GM19397 (cell line): ENCODE results near the gene CCDC149.

ENCODE experiments used
- ATAC-seq: cut with Tn5 transposase; IDR thresholded peaks from one replicate; pipeline ENCODE4 v1.9.1; 2021; ENCODE audit warnings: mild to moderate bottlenecking, moderate library complexity; ENCODE audit not compliant: unreplicated experiment

Gene CCDC149

GRCh38 chr4:24881508-24882196 is 31.2 kb downstream of the CCDC149 start:
- no peak for ATAC-seq

DNA sequence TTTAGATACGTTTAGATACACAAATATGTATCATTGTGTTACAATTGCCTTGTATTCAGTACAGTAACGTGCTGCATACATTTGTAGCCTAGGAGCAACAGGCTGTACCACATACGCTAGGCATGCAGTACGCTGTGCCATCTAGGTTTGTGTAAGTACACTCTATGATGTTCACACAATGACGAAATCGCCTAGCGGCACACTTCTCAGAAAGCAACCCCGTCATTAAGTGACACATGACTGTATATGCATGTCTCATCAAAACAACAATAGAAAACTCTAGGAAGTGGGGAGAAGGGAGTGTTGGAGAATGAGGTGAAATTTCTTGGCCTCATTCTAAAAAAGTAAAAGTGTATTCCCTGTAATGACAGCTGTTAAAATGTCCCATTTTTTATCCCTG is 32.7 kb downstream of the CCDC149 start:
- no peak for ATAC-seq

DNA sequence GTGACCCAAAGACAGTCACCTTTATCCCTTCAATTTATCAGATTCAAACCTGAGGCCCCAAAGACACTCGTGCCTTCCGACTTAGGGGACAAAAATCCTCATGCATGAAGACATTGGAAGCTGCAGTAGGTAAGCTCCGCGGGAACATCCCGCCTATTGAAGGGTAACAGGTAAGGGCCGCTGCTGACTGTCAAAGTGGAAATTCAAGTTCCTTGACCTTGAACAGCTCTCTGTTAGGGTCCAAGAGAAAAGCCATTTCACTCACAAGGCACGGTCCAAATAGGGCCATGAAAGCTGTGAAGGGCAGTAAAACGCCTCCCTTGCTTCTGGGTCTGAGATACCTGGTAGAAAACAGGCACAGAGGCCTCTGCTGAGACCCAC is 34.2 kb downstream of the CCDC149 start:
- ATAC-seq: no peak

DNA sequence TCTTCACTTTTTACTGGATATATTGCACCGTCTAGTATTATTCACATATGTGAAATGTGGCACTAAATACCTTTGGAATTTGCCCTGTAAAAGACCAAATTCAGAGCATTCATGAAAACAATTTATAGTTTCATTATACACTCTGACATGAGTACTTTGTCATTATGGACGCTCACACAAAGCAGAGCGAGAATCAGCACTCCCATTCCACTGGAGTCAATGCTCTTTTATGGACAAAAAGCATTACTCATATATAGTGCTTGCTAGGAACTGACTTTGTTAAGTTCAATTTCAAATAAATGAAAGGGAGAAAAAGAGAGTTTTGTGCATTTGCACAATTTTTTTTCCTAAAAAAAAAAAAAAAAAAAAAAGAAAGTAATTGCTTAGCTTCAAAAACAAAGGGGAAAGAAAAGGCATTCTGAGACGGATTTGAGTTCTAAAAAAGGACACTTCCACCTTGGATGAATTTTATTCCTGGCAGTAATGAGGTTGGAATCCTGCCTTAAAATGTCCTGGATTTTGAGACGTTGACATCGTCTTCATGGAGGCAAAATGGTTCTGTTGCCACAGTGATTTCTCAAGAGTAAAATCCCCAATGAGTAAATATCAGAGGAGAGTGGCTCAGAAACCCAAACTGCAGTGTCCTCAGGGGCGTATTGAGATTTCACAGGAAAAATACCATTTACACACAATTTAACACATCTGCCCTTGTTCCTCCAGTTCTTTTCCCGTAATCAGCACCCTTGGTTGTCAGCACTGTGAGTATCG is 34.8 kb downstream of the CCDC149 start:
- no peak for ATAC-seq

DNA sequence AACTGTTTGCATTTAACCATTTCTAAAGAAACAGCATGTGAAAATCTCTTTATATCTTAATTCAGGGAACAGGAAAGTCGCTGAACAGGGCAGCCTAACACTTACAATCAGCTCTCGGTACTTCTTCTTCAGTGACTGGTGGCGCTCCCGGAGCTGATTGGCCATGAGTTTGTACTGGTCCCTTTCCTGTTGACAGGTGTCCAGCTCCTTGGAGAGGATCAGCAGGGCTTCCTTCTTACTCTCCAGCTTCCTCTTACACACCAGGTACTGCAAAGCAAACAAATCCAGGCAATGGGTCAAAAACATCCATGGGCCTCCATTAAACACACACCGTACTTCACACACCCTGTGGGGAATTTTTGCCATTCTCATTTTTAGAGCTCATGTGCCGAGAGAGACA is 36.4 kb downstream of the CCDC149 start:
- no peak for ATAC-seq

GRCh38 chr4:24872720-24873119 is 40.1 kb downstream of the CCDC149 start:
- no peak for ATAC-seq

- no peak for ATAC-seq
Measured at GRCh38 chr4:24871210-24871609, 41.6 kb downstream of the CCDC149 start.

GRCh38 chr4:24867766-24868296 is 45.0 kb downstream of the CCDC149 start:
- ATAC-seq: no peak

- ATAC-seq: no peak
Measured at GRCh38 chr4:24867251-24867650, 45.6 kb downstream of the CCDC149 start.

DNA sequence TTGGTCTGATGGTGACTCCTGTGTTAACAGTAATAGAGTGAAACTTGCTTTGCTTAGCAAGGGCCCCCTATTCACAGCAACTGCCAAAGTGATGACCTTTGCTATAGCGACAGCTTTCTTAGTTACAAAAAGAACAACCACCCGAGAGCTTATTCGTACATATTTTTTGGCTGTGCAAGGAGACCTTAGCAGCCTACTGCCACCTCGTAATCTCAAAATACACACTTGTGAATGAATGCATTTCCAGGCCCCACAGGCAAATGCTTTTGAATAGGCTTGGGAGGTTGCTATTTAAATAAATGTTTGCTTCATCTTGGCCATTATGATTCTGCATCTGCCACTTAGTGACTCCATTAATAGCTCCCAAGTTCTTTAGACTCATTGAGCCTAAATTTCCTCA is 47.4 kb downstream of the CCDC149 start:
- no peak for ATAC-seq

DNA sequence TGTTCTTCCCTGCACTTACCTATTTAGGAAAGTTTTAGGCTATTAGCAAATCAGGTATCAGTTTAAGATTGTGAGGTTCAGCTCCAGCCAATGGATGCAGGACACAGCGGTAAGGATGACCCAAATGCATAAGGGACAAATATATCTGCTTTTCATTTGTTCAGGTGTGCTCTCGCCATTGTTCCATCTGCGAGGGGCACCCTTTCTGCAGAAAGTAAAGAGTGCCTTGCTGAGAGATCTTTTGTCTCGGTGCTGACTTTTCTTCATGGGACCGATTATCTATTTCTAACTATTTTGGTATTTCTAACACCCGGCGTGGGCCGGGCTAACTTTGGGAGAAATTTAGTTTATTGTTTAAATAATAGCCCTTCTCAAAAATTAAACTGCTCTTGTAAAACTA is 49.0 kb downstream of the CCDC149 start:
- no peak for ATAC-seq

- ATAC-seq: no peak
Measured at GRCh38 chr4:24862073-24862751, 50.6 kb downstream of the CCDC149 start.

- ATAC-seq: no peak
Measured at GRCh38 chr4:24858550-24858949, 54.3 kb downstream of the CCDC149 start.

- ATAC-seq: no peak
Measured at GRCh38 chr4:24858026-24858425, 54.8 kb downstream of the CCDC149 start.

GRCh38 chr4:24856586-24856985 is 56.3 kb downstream of the CCDC149 start:
- peak; percentile 66 for ATAC-seq

DNA sequence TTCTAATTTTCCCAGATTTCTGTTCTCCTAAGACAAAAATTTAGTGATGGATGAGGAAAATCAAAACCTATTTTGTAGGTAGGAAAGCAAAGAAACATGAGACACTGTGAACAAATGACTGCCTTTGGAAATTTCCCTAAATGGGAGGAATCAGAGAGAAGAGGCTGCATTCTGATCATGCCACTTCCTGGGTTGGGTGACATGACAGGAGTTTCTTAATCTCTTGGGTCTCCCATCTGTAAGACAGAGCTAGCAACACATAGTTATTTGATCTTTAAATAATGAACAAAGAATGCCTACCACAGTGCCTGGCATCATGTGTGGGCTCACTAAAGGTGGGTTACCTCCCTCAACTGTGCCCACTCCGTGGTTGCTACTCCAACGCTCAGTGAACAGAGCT is 57.1 kb downstream of the CCDC149 start:
- ATAC-seq: no peak

DNA sequence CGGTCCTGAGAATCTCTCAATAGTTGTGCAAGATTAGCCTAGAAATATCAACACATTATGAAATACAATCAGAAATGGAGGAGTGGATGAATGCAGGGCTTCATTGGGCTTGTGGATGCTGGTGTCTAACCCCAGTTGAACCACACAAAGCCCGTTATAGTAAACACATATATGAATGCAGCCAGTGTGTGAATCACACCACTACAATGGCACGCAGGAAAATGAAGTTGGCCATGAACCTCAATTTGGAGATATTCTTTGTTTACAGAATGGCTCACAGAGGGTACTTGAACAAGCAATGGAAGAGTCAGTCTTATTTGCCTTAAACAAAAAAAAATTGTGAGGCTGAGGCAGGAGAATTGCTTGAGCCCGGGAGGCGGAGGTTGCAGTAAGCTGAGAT is 59.7 kb downstream of the CCDC149 start:
- no peak for ATAC-seq

GRCh38 chr4:24850674-24851073 is 62.2 kb downstream of the CCDC149 start:
- no peak for ATAC-seq

- no peak for ATAC-seq
Measured at GRCh38 chr4:24849756-24850155, 63.1 kb downstream of the CCDC149 start.

- ATAC-seq: no peak
Measured at GRCh38 chr4:24849351-24849750, 63.5 kb downstream of the CCDC149 start.

GRCh38 chr4:24846716-24847115 is 66.1 kb downstream of the CCDC149 start:
- no peak for ATAC-seq

DNA sequence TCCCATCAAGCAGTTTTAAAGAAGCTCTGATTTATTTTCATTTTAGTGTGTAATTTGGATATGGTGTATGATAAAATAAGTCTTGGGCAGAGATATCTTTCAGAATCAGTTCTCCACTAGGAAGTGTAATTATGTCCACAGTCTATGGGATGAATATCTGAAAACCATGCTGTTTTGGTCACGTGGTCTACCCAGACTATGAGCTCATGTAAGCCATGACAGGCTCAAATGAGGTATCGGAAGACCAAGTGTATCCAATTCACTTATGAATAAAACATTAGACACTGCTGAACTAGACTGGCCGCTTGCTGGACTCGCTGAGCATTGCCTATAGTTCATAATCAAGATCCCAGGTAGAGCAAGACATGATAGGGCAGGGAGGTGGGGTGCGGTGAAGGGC is 66.9 kb downstream of the CCDC149 start:
- ATAC-seq: no peak
